HG02571 (cell line): ENCODE measurements around the gene ATP5PO.
A peak's percentile ranks its signal among the peaks of the same experiment; 100 is the strongest.

ENCODE experiments used
- ATAC-seq: cut with Tn5 transposase; IDR thresholded peaks from one replicate; pipeline ENCODE4 v1.9.1; 2021; ENCODE audit warnings: mild to moderate bottlenecking, moderate library complexity; ENCODE audit not compliant: unreplicated experiment

The ATP5PO gene

GRCh38 chr21:33915368-33916199, at the start of gene ATP5PO:
Gene ATP5PO (minus strand): TSS chr21:33915804. CDS start chr21:33915763, 41 bp downstream.
- ATAC-seq: peak; percentile 99

GRCh38 chr21:33964706-33965325, 49.2 kb upstream of the ATP5PO start:
- ATAC-seq: no peak

GRCh38 chr21:33963848-33964555, 48.4 kb upstream of the ATP5PO start:
- ATAC-seq: no peak

- no peak for ATAC-seq
Observed at GRCh38 chr21:33962290-33962689, 46.7 kb upstream of the ATP5PO start.

GRCh38 chr21:33961061-33961460, 45.5 kb upstream of the ATP5PO start:
- no peak for ATAC-seq

GRCh38 chr21:33959680-33960079, 44.1 kb upstream of the ATP5PO start:
- ATAC-seq: no peak

GRCh38 chr21:33954395-33954794, 38.8 kb upstream of the ATP5PO start:
- ATAC-seq: no peak

- ATAC-seq: no peak
Observed at GRCh38 chr21:33951276-33952178, 35.9 kb upstream of the ATP5PO start.

GRCh38 chr21:33950431-33951079, 35.0 kb upstream of the ATP5PO start:
- no peak for ATAC-seq

- ATAC-seq: no peak
Observed at GRCh38 chr21:33949516-33950430, 34.2 kb upstream of the ATP5PO start.

GRCh38 chr21:33948951-33949444, 33.4 kb upstream of the ATP5PO start:
- ATAC-seq: no peak

- ATAC-seq: peak; percentile 50
Observed at GRCh38 chr21:33948096-33948950, 32.7 kb upstream of the ATP5PO start.

GRCh38 chr21:33947451-33948095, 32.0 kb upstream of the ATP5PO start:
- peak; percentile 47 for ATAC-seq

- ATAC-seq: no peak
Observed at GRCh38 chr21:33945652-33946270, 30.2 kb upstream of the ATP5PO start.

GRCh38 chr21:33944185-33944763, 28.7 kb upstream of the ATP5PO start:
- no peak for ATAC-seq

GRCh38 chr21:33943293-33943692, 27.7 kb upstream of the ATP5PO start:
- no peak for ATAC-seq

- ATAC-seq: no peak
Observed at GRCh38 chr21:33942426-33942825, 26.8 kb upstream of the ATP5PO start.
